Rectal smooth muscle tissue (tissue), 1 donor: Measurements from ENCODE around the gene PTPRZ1.

ENCODE experiments used
- H3K27ac ChIP-seq: one replicate; pipeline ENCODE4 v1.7.0; 2013; ENCODE audit warnings: low read depth, low read length, inconsistent platforms
- H3K27me3 ChIP-seq: one replicate; pipeline ENCODE4 v1.7.0; 2013; ENCODE audit warnings: low read length; ENCODE audit not compliant: control insufficient read depth, insufficient read depth
- H3K36me3 ChIP-seq: one replicate; pipeline ENCODE4 v1.7.0; 2013; ENCODE audit warnings: low read length; ENCODE audit not compliant: control insufficient read depth, insufficient read depth
- H3K4me1 ChIP-seq: one replicate; pipeline ENCODE4 v1.7.0; 2013; ENCODE audit warnings: low read length; ENCODE audit not compliant: control insufficient read depth, insufficient read depth
- H3K4me3 ChIP-seq: one replicate; pipeline ENCODE4 v1.7.0; 2013; ENCODE audit warnings: low read length
- H3K9ac ChIP-seq: one replicate; pipeline ENCODE4 v1.7.0; 2013; ENCODE audit warnings: low read length

Gene PTPRZ1

GRCh38 chr7:121874298-121874697 lies 1.3 kb downstream of the PTPRZ1 start:
- H3K36me3 ChIP-seq, result no peaks in the 10 kb centered on the region
- no peak overlapping the region for H3K9ac ChIP-seq
- peak overlapping the region; percentile 60 for H3K4me3 ChIP-seq
- H3K4me1 ChIP-seq, result no peaks in the 10 kb centered on the region
- H3K27ac ChIP-seq, result no peak overlapping the region
- H3K27me3 ChIP-seq, result no peaks in the 10 kb centered on the region

GRCh38 chr7:121875203-121875602 lies 2.2 kb downstream of the PTPRZ1 start:
- no peaks in the 10 kb centered on the region for H3K36me3 ChIP-seq
- no peak overlapping the region for H3K9ac ChIP-seq
- H3K4me1 ChIP-seq, result no peaks in the 10 kb centered on the region
- no peak overlapping the region for H3K27ac ChIP-seq
- no peak overlapping the region for H3K4me3 ChIP-seq
- no peaks in the 10 kb centered on the region for H3K27me3 ChIP-seq

- Histone ChIP-seq H3K4me3 (no peak overlapping the region), H3K27me3 (no peaks in the 10 kb centered on the region), H3K36me3 (no peaks in the 10 kb centered on the region), H3K4me1 (no peaks in the 10 kb centered on the region), H3K27ac (no peak overlapping the region), H3K9ac (no peak overlapping the region)
Observed at GRCh38 chr7:121876656-121877500, 3.9 kb downstream of the PTPRZ1 start.

GRCh38 chr7:121878918-121879464 lies 6.0 kb downstream of the PTPRZ1 start:
- H3K36me3 ChIP-seq, result no peaks in the 10 kb centered on the region
- no peak overlapping the region for H3K9ac ChIP-seq
- no peak overlapping the region for H3K4me3 ChIP-seq
- H3K4me1 ChIP-seq, result no peaks in the 10 kb centered on the region
- H3K27me3 ChIP-seq, result no peaks in the 10 kb centered on the region
- no peak overlapping the region for H3K27ac ChIP-seq

GRCh38 chr7:121879544-121879943 lies 6.6 kb downstream of the PTPRZ1 start:
- Histone ChIP-seq H3K27me3 (no peaks in the 10 kb centered on the region), H3K4me1 (no peaks in the 10 kb centered on the region), H3K4me3 (no peak overlapping the region), H3K9ac (no peak overlapping the region), H3K27ac (no peak overlapping the region), H3K36me3 (no peaks in the 10 kb centered on the region)

- no peak overlapping the region for H3K27ac ChIP-seq
- H3K27me3 ChIP-seq, result no peaks in the 10 kb centered on the region
- H3K4me1 ChIP-seq, result no peaks in the 10 kb centered on the region
- H3K4me3 ChIP-seq, result no peak overlapping the region
- H3K9ac ChIP-seq, result no peak overlapping the region
- no peaks in the 10 kb centered on the region for H3K36me3 ChIP-seq
Observed at GRCh38 chr7:121882731-121883130, 9.8 kb downstream of the PTPRZ1 start.

- Histone ChIP-seq H3K4me1 (no peaks in the 10 kb centered on the region), H3K9ac (no peak overlapping the region), H3K36me3 (no peaks in the 10 kb centered on the region), H3K27ac (no peak overlapping the region), H3K27me3 (no peaks in the 10 kb centered on the region), H3K4me3 (no peak overlapping the region)
Observed at GRCh38 chr7:121885166-121885920, 12.4 kb downstream of the PTPRZ1 start.

- no peak overlapping the region for H3K27ac ChIP-seq
- H3K27me3 ChIP-seq, result no peaks in the 10 kb centered on the region
- no peak overlapping the region for H3K4me3 ChIP-seq
- H3K36me3 ChIP-seq, result no peaks in the 10 kb centered on the region
- H3K9ac ChIP-seq, result no peak overlapping the region
- H3K4me1 ChIP-seq, result no peaks in the 10 kb centered on the region
Observed at GRCh38 chr7:121887634-121888033, 14.7 kb downstream of the PTPRZ1 start.

GRCh38 chr7:121890833-121891232 lies 17.9 kb downstream of the PTPRZ1 start:
- Histone ChIP-seq H3K4me3 (no peak overlapping the region), H3K36me3 (no peaks in the 10 kb centered on the region), H3K27ac (no peak overlapping the region), H3K9ac (no peak overlapping the region), H3K4me1 (no peaks in the 10 kb centered on the region), H3K27me3 (no peaks in the 10 kb centered on the region)

GRCh38 chr7:121891731-121892130 lies 18.8 kb downstream of the PTPRZ1 start:
- H3K4me1 ChIP-seq, result no peaks in the 10 kb centered on the region
- no peak overlapping the region for H3K27ac ChIP-seq
- no peaks in the 10 kb centered on the region for H3K36me3 ChIP-seq
- H3K4me3 ChIP-seq, result no peak overlapping the region
- H3K27me3 ChIP-seq, result no peaks in the 10 kb centered on the region
- no peak overlapping the region for H3K9ac ChIP-seq

GRCh38 chr7:121901026-121901425 lies 28.1 kb downstream of the PTPRZ1 start:
- H3K4me1 ChIP-seq, result no peaks in the 10 kb centered on the region
- H3K4me3 ChIP-seq, result no peak overlapping the region
- no peak overlapping the region for H3K27ac ChIP-seq
- H3K9ac ChIP-seq, result no peak overlapping the region
- no peaks in the 10 kb centered on the region for H3K36me3 ChIP-seq
- no peaks in the 10 kb centered on the region for H3K27me3 ChIP-seq

- Histone ChIP-seq H3K27me3 (no peaks in the 10 kb centered on the region), H3K4me3 (no peak overlapping the region), H3K4me1 (no peaks in the 10 kb centered on the region), H3K27ac (no peak overlapping the region), H3K36me3 (no peaks in the 10 kb centered on the region), H3K9ac (no peak overlapping the region)
Observed at GRCh38 chr7:121904120-121904519, 31.2 kb downstream of the PTPRZ1 start.
